Esophagus squamous epithelium (tissue), 5 donors: ENCODE data around the gene ROR1. TPM values are rescaled to one million over a fixed set of nuclear protein-coding genes. Genes with fewer than 3 reads are reported as not detected.

Source experiments
- DNase-seq: peaks from one replicate; lab custom pipeline; 2025; lab: John Stamatoyannopoulos, UW
- H3K27ac ChIP-seq, 4 donors: fragments of 200-600 bp; sonication (generic); one replicate each; pipeline ENCODE4 v1.5.1; 2016 to 2019; ENCODE audit warnings: mild to moderate bottlenecking in 1 of 4
- H3K27me3 ChIP-seq, 4 donors: fragments of 200-600 bp; sonication (generic); 1 replicate in 3 of 4; 2 replicates in 1 of 4; pipeline versions ENCODE4 v1.5.1 to v1.6.0; 2017 to 2021; ENCODE audit warnings: antibody characterized with exemption in 1 of 4
- H3K36me3 ChIP-seq, 3 donors: fragments of 200-600 bp; sonication (generic); one replicate each; pipeline ENCODE4 v1.5.1; 2016 to 2019
- H3K4me1 ChIP-seq, 3 donors: fragments of 200-600 bp; sonication (generic); one replicate each; pipeline ENCODE4 v1.5.1; 2017 to 2019
- H3K4me3 ChIP-seq, 4 donors: fragments of 200-600 bp; sonication (generic); 1 replicate in 3 of 4; 2 replicates in 1 of 4; pipeline ENCODE4 v1.5.1; 2016 to 2019; ENCODE audit warnings: mild to moderate bottlenecking in 2 of 4, moderate library complexity in 1 of 4
- H3K9me3 ChIP-seq, 3 donors: fragments of 200-600 bp; sonication (generic); one replicate each; pipeline ENCODE4 v1.5.1; 2016 to 2019
- POLR2A ChIP-seq, 4 donors: fragments of 450-650 bp; IDR thresholded peaks; one replicate each; pipeline ENCODE4 v1.6.1; 2017; ENCODE audit warnings: antibody characterized with exemption in 4 of 4, mild to moderate bottlenecking in 4 of 4, moderate library complexity in 3 of 4
- WGBS, 2 donors: methylation state at CpG; one replicate each; pipeline ENCODE4 v1.1.5; 2018; 5-methylcytosine and 5-hydroxymethylcytosine counted together
- intact Hi-C: fragments of 100-400 bp; cut with DNase I; formaldehyde crosslinking; loops from one replicate; pipeline ENCODE4 v1.15.0; 2022
- total RNA-seq, 4 donors: library from RNA; depleted of rRNA; stranded (reverse); fragments of >200 nt; gene quantifications; one replicate each; pipeline ENCODE4 v1.1.0, GENCODE V29; 2016
- TF ChIP-seq, protein P1 (sequence below), 6 experiments: fragments of 450-650 bp in 4 of 6; fragments of 200-600 bp in 2 of 6; sonication (generic) in 2 of 6; IDR thresholded peaks; one replicate each; pipeline ENCODE4 v1.5.1; 2016 to 2019; ENCODE audit warnings: antibody characterized with exemption in 6 of 6, mild to moderate bottlenecking in 4 of 6, moderate library complexity in 4 of 6
- donor health status: DM: yes; HTN: yes; CAD: no.

Gene ROR1
- total RNA-seq, 4 donors from 2014 or later: 6.6 to 15.3 (median 9.4) TPM

DNA sequence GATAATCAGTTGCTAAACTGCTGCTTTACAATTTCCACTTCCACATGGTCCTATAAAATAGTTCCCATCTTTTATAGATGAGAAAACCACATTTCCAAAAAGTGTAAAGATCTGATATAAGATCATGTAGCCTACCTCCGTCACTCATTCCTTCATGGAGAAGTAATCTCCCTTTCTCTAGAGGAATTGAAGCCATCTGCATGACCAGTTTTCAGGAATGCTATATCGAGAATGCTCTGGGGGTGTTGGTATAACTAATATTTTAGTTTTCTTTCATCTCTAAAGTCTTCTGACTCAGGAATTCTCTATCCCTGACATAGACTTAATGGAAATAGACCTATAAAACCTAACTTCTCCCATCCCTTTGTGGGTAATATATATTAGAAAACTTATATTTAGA is 256.6 kb downstream of the ROR1 start:
- TF ChIP-seq, protein P1, sequence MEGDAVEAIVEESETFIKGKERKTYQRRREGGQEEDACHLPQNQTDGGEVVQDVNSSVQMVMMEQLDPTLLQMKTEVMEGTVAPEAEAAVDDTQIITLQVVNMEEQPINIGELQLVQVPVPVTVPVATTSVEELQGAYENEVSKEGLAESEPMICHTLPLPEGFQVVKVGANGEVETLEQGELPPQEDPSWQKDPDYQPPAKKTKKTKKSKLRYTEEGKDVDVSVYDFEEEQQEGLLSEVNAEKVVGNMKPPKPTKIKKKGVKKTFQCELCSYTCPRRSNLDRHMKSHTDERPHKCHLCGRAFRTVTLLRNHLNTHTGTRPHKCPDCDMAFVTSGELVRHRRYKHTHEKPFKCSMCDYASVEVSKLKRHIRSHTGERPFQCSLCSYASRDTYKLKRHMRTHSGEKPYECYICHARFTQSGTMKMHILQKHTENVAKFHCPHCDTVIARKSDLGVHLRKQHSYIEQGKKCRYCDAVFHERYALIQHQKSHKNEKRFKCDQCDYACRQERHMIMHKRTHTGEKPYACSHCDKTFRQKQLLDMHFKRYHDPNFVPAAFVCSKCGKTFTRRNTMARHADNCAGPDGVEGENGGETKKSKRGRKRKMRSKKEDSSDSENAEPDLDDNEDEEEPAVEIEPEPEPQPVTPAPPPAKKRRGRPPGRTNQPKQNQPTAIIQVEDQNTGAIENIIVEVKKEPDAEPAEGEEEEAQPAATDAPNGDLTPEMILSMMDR (IDR thresholded peaks at IDR 0.05): no peak
- no peak for TF ChIP-seq POLR2A (IDR thresholded peaks at IDR 0.05)
- no peak for DNase-seq
- Histone ChIP-seq H3K4me1 (no peaks in the 10 kb centered on the region), H3K27ac (no peak overlapping the region), H3K36me3 (no peaks in the 10 kb centered on the region), H3K4me3 (no peak overlapping the region), H3K27me3 (no peaks in the 10 kb centered on the region), H3K9me3 (no peaks in the 10 kb centered on the region)
- WGBS, 2 donors: 87% methylated on average over 2 of the region's 2 CpGs
- intact Hi-C loops: no loop called here

- DNase-seq: no peak
- WGBS, 2 donors: 62 to 67% methylated on average over 1 of the region's 1 CpG
- H3K27ac ChIP-seq: no peak overlapping the region
- intact Hi-C loops: no loop called here
- H3K4me1 ChIP-seq: no peaks in the 10 kb centered on the region
- no peaks in the 10 kb centered on the region for H3K27me3 ChIP-seq
- H3K4me3 ChIP-seq: no peak overlapping the region
- TF ChIP-seq POLR2A (IDR thresholded peaks at IDR 0.05): no peak
- TF ChIP-seq, protein P1 (IDR thresholded peaks at IDR 0.05): no peak
- no peaks in the 10 kb centered on the region for H3K9me3 ChIP-seq
- no peaks in the 10 kb centered on the region for H3K36me3 ChIP-seq
Measured at GRCh38 chr1:64031236-64031635, 257.4 kb downstream of the ROR1 start.

- WGBS, 2 donors: 71 to 75% methylated on average over 3 of the region's 3 CpGs
- intact Hi-C loops: no loop called here
Measured at GRCh38 chr1:64033667-64034220, 259.9 kb downstream of the ROR1 start.

DNA sequence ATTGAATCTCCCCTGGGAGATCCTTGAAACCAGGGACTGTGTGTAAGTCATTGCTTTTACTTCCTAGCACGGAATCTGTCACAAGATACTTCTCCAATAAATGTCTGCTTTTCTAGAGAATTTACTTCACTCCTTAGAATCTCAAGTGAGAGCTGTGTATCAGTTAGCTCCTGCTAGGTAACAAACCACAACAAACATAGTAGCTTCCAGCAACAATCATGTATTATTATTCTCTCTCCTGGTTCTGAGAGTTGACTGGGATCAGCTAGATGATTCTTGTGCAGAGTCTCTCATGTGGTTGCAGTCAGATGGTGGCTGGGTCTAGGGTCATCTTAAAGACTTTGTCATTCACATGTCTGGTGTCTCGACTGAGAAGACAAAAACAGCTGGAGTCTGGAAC is 262.7 kb downstream of the ROR1 start:
- no peak for DNase-seq
- Histone ChIP-seq H3K27me3 (no peaks in the 10 kb centered on the region), H3K4me1 (peaks cover 0 to 21% (median 6%) of the 10 kb centered on the region in 3 donors), H3K27ac (no peak overlapping the region), H3K4me3 (no peak overlapping the region), H3K36me3 (no peaks in the 10 kb centered on the region), H3K9me3 (no peaks in the 10 kb centered on the region)
- TF ChIP-seq, protein P1 (IDR thresholded peaks at IDR 0.05): no peak
- no peak for TF ChIP-seq POLR2A (IDR thresholded peaks at IDR 0.05)
- 68 to 82% methylated on average over 1 to 2 of the region's 2 CpGs for WGBS, 2 donors
- intact Hi-C loops: no loop called here

More at GRCh38 chr1:64033667-64034220, 259.9 kb downstream of the ROR1 start:
- peaks cover 0 to 6% (median 0%) of the 10 kb centered on the region in 3 donors for H3K4me1 ChIP-seq
- no peak overlapping the region for H3K4me3 ChIP-seq
- H3K36me3 ChIP-seq: no peaks in the 10 kb centered on the region
- no peak overlapping the region for H3K27ac ChIP-seq
- H3K27me3 ChIP-seq: no peaks in the 10 kb centered on the region
- DNase-seq: no peak
- H3K9me3 ChIP-seq: no peaks in the 10 kb centered on the region
- TF ChIP-seq, protein P1 (IDR thresholded peaks at IDR 0.05): no peak
- no peak for TF ChIP-seq POLR2A (IDR thresholded peaks at IDR 0.05)

DNA sequence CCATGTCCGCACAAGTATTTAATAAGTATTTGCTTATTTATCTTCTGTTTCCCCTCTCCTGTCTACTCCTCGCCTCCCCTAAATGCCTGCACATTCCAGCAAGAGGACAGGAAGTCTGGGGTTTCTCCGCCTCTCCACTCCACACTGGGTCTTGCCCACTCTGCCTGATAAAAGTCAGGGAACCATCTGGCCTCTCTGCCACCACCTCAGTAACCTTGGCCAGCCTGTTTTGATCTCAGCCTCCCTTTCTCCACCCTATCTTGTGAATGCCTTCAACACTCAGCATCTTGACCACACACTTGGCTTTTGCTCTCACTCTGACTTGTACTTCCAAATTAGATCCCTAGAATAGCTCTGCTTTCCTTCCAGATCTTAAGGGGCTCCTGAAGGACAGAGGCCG is 264.3 kb downstream of the ROR1 start:
- Histone ChIP-seq H3K27me3 (no peaks in the 10 kb centered on the region), H3K4me3 (no peak overlapping the region), H3K36me3 (no peaks in the 10 kb centered on the region), H3K9me3 (no peaks in the 10 kb centered on the region), H3K27ac (peak overlapping the region in 2 of 4 donors; percentile 42 to 63), H3K4me1 (peaks cover 7 to 36% (median 16%) of the 10 kb centered on the region in 3 donors)
- DNase-seq: no peak
- intact Hi-C loops: no loop called here
- no peak for TF ChIP-seq POLR2A (IDR thresholded peaks at IDR 0.05)
- TF ChIP-seq, protein P1 (IDR thresholded peaks at IDR 0.05): no peak
- WGBS, 2 donors: 87 to 91% methylated on average over 4 of the region's 4 CpGs
